Prostate gland (tissue), 2 donors: ENCODE measurements around the gene HPX.

Source experiments
- POLR2A ChIP-seq: fragments of 450-650 bp; IDR thresholded peaks from one replicate; pipeline ENCODE4 v1.6.1; 2016; ENCODE audit warnings: antibody characterized with exemption, mild to moderate bottlenecking
- POLR2AphosphoS5 ChIP-seq: sonication (generic); formaldehyde crosslinking; IDR thresholded peaks from one replicate; pipeline ENCODE4 v1.6.1; 2017; ENCODE audit warnings: antibody characterized with exemption
- TF ChIP-seq, protein P1 (sequence below), 4 experiments: fragments of 200-600 bp in 2 of 4; fragments of 450-650 bp in 2 of 4; sonication (generic) in 2 of 4; IDR thresholded peaks; 1 replicate in 3 of 4; 2 replicates in 1 of 4; pipeline ENCODE4 v1.5.1; 2016 to 2019; ENCODE audit warnings: antibody characterized with exemption in 4 of 4, mild to moderate bottlenecking in 2 of 4, moderate library complexity in 2 of 4

DNA sequence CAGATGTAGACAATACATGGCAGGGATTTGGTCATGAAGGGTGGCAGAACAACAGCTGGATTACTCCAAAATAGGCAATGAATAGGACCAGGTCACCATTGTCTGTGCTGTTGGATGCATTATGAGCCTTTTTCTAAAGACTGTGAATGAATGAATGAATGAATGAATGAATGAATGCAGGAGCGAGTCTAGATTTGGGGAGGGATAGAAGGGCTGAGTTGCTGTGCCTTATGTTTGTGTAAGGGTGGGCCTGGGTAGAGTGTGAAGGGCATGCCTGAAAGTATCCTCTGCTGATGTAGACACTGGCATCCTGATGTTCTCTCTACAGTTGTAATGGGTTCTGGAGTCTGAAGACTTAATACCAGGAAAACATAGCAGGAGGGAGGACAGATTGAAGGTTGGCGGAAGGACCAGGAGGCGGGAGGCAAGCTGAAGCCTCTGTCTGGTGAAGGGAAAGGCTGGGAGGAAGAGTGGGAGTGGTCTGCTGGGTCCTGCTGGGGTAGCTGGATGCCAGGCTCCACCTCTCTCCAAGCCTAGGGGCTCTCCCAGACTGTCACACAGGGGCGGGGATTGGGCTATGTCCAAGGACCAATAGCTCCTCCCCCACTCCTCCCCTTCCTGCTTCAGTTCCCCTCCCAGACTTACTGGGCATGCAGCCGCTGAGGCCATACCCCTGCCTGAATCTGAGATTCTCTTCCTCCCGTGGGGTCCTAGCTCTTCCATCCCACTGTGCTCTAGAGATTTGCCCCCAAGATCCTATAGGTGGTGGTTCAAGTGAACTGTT, 28.1 kb upstream of the HPX start:
- TF ChIP-seq, protein P1, sequence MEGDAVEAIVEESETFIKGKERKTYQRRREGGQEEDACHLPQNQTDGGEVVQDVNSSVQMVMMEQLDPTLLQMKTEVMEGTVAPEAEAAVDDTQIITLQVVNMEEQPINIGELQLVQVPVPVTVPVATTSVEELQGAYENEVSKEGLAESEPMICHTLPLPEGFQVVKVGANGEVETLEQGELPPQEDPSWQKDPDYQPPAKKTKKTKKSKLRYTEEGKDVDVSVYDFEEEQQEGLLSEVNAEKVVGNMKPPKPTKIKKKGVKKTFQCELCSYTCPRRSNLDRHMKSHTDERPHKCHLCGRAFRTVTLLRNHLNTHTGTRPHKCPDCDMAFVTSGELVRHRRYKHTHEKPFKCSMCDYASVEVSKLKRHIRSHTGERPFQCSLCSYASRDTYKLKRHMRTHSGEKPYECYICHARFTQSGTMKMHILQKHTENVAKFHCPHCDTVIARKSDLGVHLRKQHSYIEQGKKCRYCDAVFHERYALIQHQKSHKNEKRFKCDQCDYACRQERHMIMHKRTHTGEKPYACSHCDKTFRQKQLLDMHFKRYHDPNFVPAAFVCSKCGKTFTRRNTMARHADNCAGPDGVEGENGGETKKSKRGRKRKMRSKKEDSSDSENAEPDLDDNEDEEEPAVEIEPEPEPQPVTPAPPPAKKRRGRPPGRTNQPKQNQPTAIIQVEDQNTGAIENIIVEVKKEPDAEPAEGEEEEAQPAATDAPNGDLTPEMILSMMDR (IDR thresholded peaks at IDR 0.05) = no peak
- TF ChIP-seq POLR2A (peak; percentile 23), POLR2AphosphoS5 (peak; percentile 32)
